Natural killer cell (primary cell): ENCODE results near the gene DAZAP1. TPM values are rescaled to one million over a fixed set of nuclear protein-coding genes. Genes with fewer than 3 reads are reported as not detected.

Experiments
- ATAC-seq, 3 donors: fragments of 150-1000 bp in 2 of 3; fragments of 200-7000 bp in 1 of 3; cut with Tn5 transposase; 1 replicate in 1 of 3; 2 replicates in 2 of 3; pipeline ENCODE4 v1.10.0; 2021; ENCODE audit warnings: mild to moderate bottlenecking in 2 of 3, moderate library complexity in 2 of 3
- DNase-seq, 2 donors: peaks; one replicate each; pipeline versions ENCODE4 v3.0.0 to v3.0.0-alpha.2; 2013 to 2021; ENCODE audit warnings: mixed read lengths in 1 of 2
- H3K27ac ChIP-seq: one replicate; pipeline ENCODE4 v1.5.1; 2013; ENCODE audit warnings: mild to moderate bottlenecking, low read length
- H3K27me3 ChIP-seq: one replicate; pipeline ENCODE4 v1.6.1; 2013; ENCODE audit warnings: low read length; ENCODE audit not compliant: control insufficient read depth, insufficient read depth
- H3K36me3 ChIP-seq: one replicate; pipeline ENCODE4 v1.6.1; 2013; ENCODE audit warnings: low read length; ENCODE audit not compliant: control insufficient read depth, insufficient read depth
- H3K4me1 ChIP-seq: one replicate; pipeline ENCODE4 v1.6.1; 2013; ENCODE audit warnings: low read length; ENCODE audit not compliant: control insufficient read depth, insufficient read depth
- H3K4me3 ChIP-seq: one replicate; pipeline ENCODE4 v1.5.1; 2013; ENCODE audit warnings: low read length
- H3K9me3 ChIP-seq: one replicate; pipeline ENCODE4 v1.6.1; 2013; ENCODE audit warnings: low read length; ENCODE audit not compliant: control insufficient read depth, insufficient read depth
- H3K27ac Mint-ChIP-seq, 2 donors: one replicate each; pipeline ENCODE4 v1.8.0; 2022; ENCODE audit warnings: mild to moderate bottlenecking in 2 of 2, mixed read lengths in 2 of 2, moderate library complexity in 1 of 2
- H3K27me3 Mint-ChIP-seq, 2 donors: one replicate each; pipeline ENCODE4 v1.8.0; 2022; ENCODE audit warnings: low read depth in 2 of 2, mixed read lengths in 2 of 2
- H3K36me3 Mint-ChIP-seq: one replicate; pipeline ENCODE4 v1.8.0; 2022; ENCODE audit warnings: mixed read lengths
- H3K4me1 Mint-ChIP-seq, 2 donors: one replicate each; pipeline ENCODE4 v1.8.0; 2022; ENCODE audit warnings: mixed read lengths in 2 of 2
- H3K4me3 Mint-ChIP-seq: one replicate; pipeline ENCODE4 v1.8.0; 2022; ENCODE audit warnings: mild to moderate bottlenecking, moderate library complexity, mixed read lengths
- H3K9me3 Mint-ChIP-seq, 2 donors: one replicate each; pipeline ENCODE4 v1.8.0; 2022; ENCODE audit warnings: mixed read lengths in 2 of 2
- CTCF ChIP-seq: fragments of 200-600 bp; IDR thresholded peaks from one replicate; pipeline ENCODE4 v1.8.0; 2022; ENCODE audit warnings: antibody characterized with exemption
- WGBS: methylation state at CpG from one replicate; pipeline ENCODE4 v1.1.7; 2013; ENCODE audit warnings: missing lambda C conversion rate; ENCODE audit not compliant: insufficient coverage; 5-methylcytosine and 5-hydroxymethylcytosine counted together
- intact Hi-C: fragments of 100-400 bp; cut with micrococcal nuclease; formaldehyde crosslinking; loops from one replicate; pipeline ENCODE4 v1.14.2; 2022
- total RNA-seq, 4 donors: library from RNA; stranded (reverse); fragments of 120-200 nt in 1 of 4; gene quantifications; one replicate each; pipeline versions ENCODE4 v1.2.3 to v1.2.4, GENCODE V29; 2013 to 2022

The DAZAP1 gene
- total RNA-seq, 3 donors from 2014 or later (not counting 1 experiment from before 2014, with no cell fraction given): 166 to 207 (median 170) TPM

DNA sequence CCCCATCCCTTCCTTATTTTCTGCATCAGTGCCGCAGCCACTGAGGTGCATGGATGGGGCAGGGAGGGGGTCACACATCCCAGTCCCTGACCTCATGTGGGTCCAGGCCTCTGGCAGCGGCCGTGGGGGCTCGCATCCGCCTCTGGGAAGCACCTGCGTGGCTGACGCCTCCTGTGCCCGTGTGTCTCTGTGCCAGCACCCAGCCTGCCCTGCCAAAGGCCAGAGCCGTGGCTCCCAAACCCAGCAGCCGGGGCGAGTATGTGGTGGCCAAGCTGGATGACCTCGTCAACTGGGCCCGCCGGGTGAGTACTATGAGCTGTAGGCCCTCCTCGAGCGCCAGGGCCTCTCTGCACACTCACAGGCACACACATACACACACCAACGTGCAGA is 18.8 kb upstream of the DAZAP1 start:
- intact Hi-C loops: no loop called here
- H3K27me3 ChIP-seq: no peaks in the 10 kb centered on the region
- peaks cover 7 to 21% of the 10 kb centered on the region in 2 donors for H3K4me1 Mint-ChIP-seq
- no peak for TF ChIP-seq CTCF
- peaks cover 35% of the 10 kb centered on the region for H3K36me3 ChIP-seq
- H3K4me3 Mint-ChIP-seq: no peak overlapping the region
- H3K4me3 ChIP-seq: no peak overlapping the region
- H3K4me1 ChIP-seq: peaks cover 11% of the 10 kb centered on the region
- no peaks in the 10 kb centered on the region for H3K36me3 Mint-ChIP-seq
- peaks cover 0 to under 1% of the 10 kb centered on the region in 2 donors for H3K27me3 Mint-ChIP-seq
- no peak overlapping the region for H3K27ac ChIP-seq
- no peak overlapping the region for H3K27ac Mint-ChIP-seq
- ATAC-seq (no peak), DNase-seq (no peak)
- 98% methylated on average over 17 of the region's 17 CpGs for WGBS
- no peaks in the 10 kb centered on the region for H3K9me3 Mint-ChIP-seq
- H3K9me3 ChIP-seq: no peaks in the 10 kb centered on the region

GRCh38 chr19:1389033-1389940 is 18.1 kb upstream of the DAZAP1 start:
- Histone ChIP-seq H3K9me3 (no peaks in the 10 kb centered on the region), H3K4me1 (peaks cover 8% of the 10 kb centered on the region), H3K4me3 (no peak overlapping the region), H3K27ac (no peak overlapping the region), H3K27me3 (no peaks in the 10 kb centered on the region), H3K36me3 (peaks cover 40% of the 10 kb centered on the region)
- Mint-ChIP-seq H3K36me3 (no peaks in the 10 kb centered on the region), H3K27ac (no peak overlapping the region), H3K4me1 (peaks cover 5 to 17% of the 10 kb centered on the region in 2 donors), H3K4me3 (no peak overlapping the region), H3K9me3 (no peaks in the 10 kb centered on the region), H3K27me3 (no peaks in the 10 kb centered on the region)
- 96% methylated on average over 38 of the region's 39 CpGs for WGBS
- no peak for DNase-seq
- no peak for TF ChIP-seq CTCF
- intact Hi-C loops: no loop called here
- peak in 1 of 3 donors; percentile 21 for ATAC-seq

- Mint-ChIP-seq H3K27ac (no peak overlapping the region), H3K4me3 (no peak overlapping the region), H3K4me1 (peaks cover 0 to 12% of the 10 kb centered on the region in 2 donors)
These were observed 16.4 kb upstream of the DAZAP1 start for GRCh38 chr19:1390890-1391423.

More at GRCh38 chr19:1390890-1391423, 16.4 kb upstream of the DAZAP1 start:
- peaks cover 40% of the 10 kb centered on the region for H3K36me3 ChIP-seq
- H3K36me3 Mint-ChIP-seq: no peaks in the 10 kb centered on the region
- no peaks in the 10 kb centered on the region for H3K27me3 ChIP-seq
- no peak overlapping the region for H3K4me3 ChIP-seq
- no peaks in the 10 kb centered on the region for H3K27me3 Mint-ChIP-seq
- H3K27ac ChIP-seq: no peak overlapping the region
- no peaks in the 10 kb centered on the region for H3K9me3 Mint-ChIP-seq
- ATAC-seq: no peak
- no peaks in the 10 kb centered on the region for H3K4me1 ChIP-seq
- DNase-seq: no peak
- WGBS: 96% methylated on average over 42 of the region's 42 CpGs
- no peaks in the 10 kb centered on the region for H3K9me3 ChIP-seq
- intact Hi-C loops: no loop called here
- no peak for TF ChIP-seq CTCF
